GM12865 (cell line): Measurements from ENCODE around the gene SLC17A8.

Experiments used
- DNase-seq: peaks from one replicate; pipeline ENCODE4 v3.0.0; 2010; ENCODE audit warnings: low read depth
- H3K4me3 ChIP-seq: 2 replicates; pipeline ENCODE4 v1.5.1; 2011; ENCODE audit warnings: mild to moderate bottlenecking, low read depth, low read length, control low read depth
- TF ChIP-seq, protein P1 (sequence below): IDR thresholded peaks from 2 replicates; pipeline ENCODE4 v1.5.1; 2011; ENCODE audit warnings: low read length, control low read depth, low read depth, inconsistent platforms; ENCODE audit not compliant: insufficient read depth; ENCODE audit errors: missing control alignments

Gene SLC17A8

GRCh38 chr12:100383586-100384558 is 27.0 kb downstream of the SLC17A8 start:
- no peak for DNase-seq
- TF ChIP-seq, protein P1, sequence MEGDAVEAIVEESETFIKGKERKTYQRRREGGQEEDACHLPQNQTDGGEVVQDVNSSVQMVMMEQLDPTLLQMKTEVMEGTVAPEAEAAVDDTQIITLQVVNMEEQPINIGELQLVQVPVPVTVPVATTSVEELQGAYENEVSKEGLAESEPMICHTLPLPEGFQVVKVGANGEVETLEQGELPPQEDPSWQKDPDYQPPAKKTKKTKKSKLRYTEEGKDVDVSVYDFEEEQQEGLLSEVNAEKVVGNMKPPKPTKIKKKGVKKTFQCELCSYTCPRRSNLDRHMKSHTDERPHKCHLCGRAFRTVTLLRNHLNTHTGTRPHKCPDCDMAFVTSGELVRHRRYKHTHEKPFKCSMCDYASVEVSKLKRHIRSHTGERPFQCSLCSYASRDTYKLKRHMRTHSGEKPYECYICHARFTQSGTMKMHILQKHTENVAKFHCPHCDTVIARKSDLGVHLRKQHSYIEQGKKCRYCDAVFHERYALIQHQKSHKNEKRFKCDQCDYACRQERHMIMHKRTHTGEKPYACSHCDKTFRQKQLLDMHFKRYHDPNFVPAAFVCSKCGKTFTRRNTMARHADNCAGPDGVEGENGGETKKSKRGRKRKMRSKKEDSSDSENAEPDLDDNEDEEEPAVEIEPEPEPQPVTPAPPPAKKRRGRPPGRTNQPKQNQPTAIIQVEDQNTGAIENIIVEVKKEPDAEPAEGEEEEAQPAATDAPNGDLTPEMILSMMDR = no peak
- H3K4me3 ChIP-seq = no peak overlapping the region

DNA sequence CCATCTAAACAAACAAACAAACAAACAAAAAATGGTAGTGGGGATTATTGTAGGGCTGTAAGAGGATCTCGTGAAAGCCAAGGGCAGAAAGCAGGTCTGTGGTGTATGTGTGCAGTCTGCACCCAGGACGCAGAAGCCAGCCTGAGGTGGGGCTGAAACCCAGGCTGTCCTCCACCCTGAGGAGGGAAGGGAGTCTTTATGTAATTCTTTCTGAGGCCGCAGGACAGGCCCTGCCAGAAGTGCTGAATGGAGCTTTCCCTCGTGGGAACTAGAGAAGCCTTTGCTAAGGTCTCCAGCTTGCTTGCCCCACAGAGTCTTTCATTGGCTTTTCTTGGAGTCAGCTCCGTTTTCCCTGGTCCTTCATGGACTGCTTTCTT is 27.7 kb downstream of the SLC17A8 start:
- no peak overlapping the region for H3K4me3 ChIP-seq
- TF ChIP-seq, protein P1 = no peak
- no peak for DNase-seq

DNA sequence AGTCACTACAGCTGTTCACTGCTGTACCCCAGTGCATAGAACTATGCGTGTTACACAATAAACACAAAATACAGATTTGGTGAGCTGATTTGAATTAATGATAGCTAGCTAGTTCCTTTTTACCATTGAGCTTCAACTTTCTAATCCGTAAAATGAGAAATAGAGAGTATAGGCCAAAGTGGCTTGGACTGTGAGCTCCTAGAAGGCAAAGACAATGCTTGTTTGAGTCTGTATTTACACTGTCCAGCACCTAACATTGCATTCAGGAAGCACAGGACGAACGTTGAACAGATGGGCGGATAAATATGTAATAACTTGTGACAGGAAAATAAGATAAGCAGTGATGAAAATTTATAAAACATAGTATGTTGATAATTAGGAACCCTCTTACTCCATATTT is 31.5 kb downstream of the SLC17A8 start:
- TF ChIP-seq, protein P1 = no peak
- DNase-seq = no peak

DNA sequence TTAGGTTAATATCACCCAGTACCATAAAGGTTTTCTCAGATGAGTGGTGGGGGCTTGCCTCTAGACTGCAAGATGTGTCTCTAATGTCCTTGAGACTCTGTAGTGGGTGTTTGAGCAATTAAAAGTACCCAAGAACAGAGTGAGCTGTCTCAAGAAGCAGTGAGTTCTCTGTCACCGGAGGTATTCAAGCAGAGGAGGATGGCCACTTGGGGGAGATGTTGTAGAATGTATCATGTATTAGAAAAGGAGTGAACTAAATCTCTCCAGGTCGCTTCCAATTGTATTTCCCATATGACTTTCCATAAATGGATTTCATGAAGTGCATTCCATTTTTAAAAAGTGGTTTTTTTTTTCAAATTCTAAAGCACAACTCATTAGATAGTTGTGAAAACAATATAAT is 35.0 kb downstream of the SLC17A8 start:
- TF ChIP-seq, protein P1 = no peak
- DNase-seq = no peak
- H3K4me3 ChIP-seq = no peak overlapping the region

More for the DNA sequence above, 31.5 kb downstream of the SLC17A8 start:
- no peak overlapping the region for H3K4me3 ChIP-seq

DNA sequence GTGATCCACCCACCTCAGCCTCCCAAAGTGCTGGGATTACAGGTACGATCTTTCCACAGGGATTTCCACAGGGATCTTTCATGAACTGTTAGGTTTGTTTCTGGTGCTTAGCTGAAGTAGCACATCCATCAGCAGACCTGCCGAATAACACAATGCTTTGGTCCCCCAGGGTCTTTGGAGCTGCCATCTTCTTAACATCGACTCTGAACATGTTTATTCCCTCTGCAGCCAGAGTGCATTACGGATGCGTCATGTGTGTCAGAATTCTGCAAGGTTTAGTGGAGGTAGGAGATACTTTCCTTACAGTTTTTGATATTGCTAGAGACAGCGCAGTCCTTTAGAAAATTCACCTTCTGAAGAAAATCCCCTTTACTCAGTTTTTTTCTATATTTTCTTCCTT is 36.3 kb downstream of the SLC17A8 start:
- TF ChIP-seq, protein P1 = no peak
- H3K4me3 ChIP-seq = no peak overlapping the region
- no peak for DNase-seq

- TF ChIP-seq, protein P1 = no peak
- no peak for DNase-seq
- no peak overlapping the region for H3K4me3 ChIP-seq
Observed at GRCh38 chr12:100395811-100396210, 38.9 kb downstream of the SLC17A8 start.
